HG02798 (cell line): ENCODE measurements around the gene TRAF2.

Experiments used
- ATAC-seq: cut with Tn5 transposase; IDR thresholded peaks from one replicate; pipeline ENCODE4 v1.9.1; 2021; ENCODE audit warnings: mild to moderate bottlenecking; ENCODE audit not compliant: unreplicated experiment, poor library complexity

TRAF2 gene

GRCh38 chr9:136972335-136972734 is 86.0 kb downstream of the TRAF2 start:
- no peak for ATAC-seq

- ATAC-seq, result no peak
Measured at GRCh38 chr9:136972743-136973142, 86.4 kb downstream of the TRAF2 start.

- no peak for ATAC-seq
Measured at GRCh38 chr9:136973618-136974617, 87.6 kb downstream of the TRAF2 start.

- ATAC-seq, result no peak
Measured at GRCh38 chr9:136974817-136975535, 88.7 kb downstream of the TRAF2 start.

GRCh38 chr9:136975644-136976043 is 89.3 kb downstream of the TRAF2 start:
- no peak for ATAC-seq
